NCI-H1048 (cell line): ENCODE data around the gene MYBBP1A.
"Not testable (repeated sequence)": the region's sequence is repeated elsewhere in the genome, so short reads cannot be mapped to it uniquely, and the experiment has no call there.

Source experiments
- DNase-seq: peaks from one replicate; lab custom pipeline; 2025; lab: John Stamatoyannopoulos, UW

The MYBBP1A gene, protein sequence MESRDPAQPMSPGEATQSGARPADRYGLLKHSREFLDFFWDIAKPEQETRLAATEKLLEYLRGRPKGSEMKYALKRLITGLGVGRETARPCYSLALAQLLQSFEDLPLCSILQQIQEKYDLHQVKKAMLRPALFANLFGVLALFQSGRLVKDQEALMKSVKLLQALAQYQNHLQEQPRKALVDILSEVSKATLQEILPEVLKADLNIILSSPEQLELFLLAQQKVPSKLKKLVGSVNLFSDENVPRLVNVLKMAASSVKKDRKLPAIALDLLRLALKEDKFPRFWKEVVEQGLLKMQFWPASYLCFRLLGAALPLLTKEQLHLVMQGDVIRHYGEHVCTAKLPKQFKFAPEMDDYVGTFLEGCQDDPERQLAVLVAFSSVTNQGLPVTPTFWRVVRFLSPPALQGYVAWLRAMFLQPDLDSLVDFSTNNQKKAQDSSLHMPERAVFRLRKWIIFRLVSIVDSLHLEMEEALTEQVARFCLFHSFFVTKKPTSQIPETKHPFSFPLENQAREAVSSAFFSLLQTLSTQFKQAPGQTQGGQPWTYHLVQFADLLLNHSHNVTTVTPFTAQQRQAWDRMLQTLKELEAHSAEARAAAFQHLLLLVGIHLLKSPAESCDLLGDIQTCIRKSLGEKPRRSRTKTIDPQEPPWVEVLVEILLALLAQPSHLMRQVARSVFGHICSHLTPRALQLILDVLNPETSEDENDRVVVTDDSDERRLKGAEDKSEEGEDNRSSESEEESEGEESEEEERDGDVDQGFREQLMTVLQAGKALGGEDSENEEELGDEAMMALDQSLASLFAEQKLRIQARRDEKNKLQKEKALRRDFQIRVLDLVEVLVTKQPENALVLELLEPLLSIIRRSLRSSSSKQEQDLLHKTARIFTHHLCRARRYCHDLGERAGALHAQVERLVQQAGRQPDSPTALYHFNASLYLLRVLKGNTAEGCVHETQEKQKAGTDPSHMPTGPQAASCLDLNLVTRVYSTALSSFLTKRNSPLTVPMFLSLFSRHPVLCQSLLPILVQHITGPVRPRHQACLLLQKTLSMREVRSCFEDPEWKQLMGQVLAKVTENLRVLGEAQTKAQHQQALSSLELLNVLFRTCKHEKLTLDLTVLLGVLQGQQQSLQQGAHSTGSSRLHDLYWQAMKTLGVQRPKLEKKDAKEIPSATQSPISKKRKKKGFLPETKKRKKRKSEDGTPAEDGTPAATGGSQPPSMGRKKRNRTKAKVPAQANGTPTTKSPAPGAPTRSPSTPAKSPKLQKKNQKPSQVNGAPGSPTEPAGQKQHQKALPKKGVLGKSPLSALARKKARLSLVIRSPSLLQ (N-terminal part only)

DNA sequence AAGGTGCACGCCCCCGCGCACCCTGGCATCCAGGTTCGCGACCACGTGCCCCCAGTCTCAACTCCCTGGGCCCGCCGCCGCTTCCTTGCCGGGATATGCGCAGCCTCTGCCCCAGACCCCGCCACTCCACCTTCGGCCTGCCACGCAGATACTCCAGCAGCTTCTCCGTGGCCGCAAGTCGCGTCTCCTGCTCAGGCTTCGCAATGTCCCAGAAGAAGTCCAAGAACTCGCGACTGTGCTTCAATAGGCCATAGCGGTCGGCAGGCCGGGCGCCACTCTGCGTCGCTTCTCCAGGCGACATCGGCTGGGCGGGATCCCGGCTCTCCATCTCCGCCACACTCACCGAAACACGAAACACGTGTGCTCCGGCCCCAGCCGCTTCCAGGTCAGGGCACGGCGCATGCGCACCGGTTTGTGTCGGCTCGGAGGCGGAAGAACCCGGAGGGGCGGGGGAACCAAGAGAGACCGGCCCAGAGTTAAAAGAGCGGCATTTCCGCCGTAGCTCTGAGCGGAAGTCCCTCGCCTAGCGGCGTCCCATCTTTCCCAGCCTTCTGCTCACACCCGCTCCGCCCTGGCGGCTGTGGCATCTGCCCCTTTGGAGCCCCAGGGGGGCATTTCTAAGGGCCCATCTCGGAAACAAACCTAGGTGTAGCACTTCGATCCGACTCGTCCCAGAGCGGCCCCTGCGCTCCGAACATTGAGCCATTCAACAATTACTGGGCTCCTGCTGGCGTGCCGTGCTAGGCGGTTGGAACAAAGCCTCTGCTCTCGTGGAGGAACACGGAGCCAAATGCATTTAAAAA lies at the start of gene MYBBP1A:
MYBBP1A (minus strand) TSS at position 388 of the 803 bp plus-strand sequence; CDS start at position 328, 60 bp downstream.
- DNase-seq: peak; percentile 84

DNA sequence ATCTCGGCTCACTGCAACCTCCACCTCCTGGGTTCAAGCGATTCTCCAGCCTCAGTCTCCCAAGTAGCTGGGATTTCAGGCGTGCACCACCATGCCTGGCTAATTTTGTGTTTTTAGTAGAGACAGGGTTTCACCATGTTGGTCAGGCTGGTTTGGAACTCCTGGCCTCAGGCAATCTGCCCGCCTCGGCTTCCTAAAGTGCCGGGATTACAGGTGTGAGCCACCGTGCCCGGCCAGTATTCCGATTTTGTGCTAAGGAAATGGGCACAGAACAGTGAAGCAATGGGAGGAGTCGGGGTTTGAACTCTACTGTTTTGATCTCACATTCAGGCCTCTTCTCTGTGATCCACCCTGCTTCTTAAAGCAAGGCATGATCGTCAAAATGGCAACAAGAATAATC lies 49.6 kb upstream of the MYBBP1A start:
- not testable (repeated sequence) for DNase-seq

DNA sequence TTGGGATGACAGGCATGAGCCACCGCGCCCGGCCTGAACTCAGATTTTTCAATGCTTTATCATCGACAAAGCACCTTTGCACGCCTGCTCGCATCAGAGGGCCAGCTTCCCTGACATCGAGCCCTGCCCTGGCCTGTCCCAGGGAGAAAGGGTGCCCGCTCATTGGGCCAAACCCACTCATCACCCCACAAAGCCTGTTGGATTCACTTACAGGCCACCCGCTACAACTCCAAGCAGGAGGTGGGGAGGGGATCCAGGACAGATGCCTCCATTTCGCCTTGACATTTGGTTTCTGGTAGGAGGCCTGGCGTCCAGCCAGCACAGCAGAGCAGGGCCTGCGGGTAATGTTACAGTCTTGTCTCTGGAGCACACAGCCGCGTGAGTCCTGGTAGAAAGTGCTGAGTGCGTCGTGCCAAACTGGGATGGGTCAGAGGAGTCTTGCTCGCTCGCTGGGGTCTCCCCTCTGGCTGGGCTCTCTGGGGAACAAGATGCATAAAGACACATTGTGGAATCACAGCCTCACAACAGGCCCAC lies 49.0 kb upstream of the MYBBP1A start:
- DNase-seq: no peak

DNA sequence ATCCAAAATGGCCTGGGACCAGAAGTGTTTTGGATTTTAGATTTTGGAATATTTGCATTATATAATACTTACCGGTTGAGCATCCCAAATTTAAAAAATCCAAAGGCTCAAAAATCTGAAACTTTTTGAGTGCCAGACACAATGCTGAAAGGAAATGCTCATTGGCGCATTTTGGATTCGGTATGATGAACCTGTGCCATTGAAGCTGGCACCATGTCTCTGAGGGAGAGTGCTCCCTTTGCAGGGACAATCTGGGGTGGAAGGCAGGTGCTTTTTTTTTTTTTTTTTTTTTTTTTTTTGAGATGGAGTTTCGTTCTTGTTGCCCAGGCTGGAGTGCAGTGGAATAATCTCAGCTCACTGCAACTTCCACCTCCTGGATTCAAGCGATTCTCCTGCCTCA lies 46.9 kb upstream of the MYBBP1A start:
- no peak for DNase-seq

DNA sequence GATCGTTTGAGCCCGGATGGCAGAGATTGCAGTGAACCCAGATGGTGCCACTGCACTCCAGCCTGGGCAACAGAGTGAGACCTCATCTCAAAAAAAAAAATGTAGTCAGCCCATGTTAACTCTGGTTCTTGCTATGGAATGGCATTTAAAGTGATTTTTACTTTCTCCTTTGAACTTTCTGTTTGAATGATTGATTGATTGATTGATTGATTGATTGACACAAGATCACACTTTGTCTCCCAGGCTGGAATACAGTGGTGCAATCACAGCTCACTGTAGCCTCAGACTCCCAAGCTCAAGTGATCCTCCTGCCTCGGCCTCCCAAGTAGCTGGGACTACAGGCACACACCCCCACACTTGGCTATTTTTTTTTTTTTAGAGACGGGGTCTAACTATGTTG lies 46.1 kb upstream of the MYBBP1A start:
- DNase-seq: no peak

DNA sequence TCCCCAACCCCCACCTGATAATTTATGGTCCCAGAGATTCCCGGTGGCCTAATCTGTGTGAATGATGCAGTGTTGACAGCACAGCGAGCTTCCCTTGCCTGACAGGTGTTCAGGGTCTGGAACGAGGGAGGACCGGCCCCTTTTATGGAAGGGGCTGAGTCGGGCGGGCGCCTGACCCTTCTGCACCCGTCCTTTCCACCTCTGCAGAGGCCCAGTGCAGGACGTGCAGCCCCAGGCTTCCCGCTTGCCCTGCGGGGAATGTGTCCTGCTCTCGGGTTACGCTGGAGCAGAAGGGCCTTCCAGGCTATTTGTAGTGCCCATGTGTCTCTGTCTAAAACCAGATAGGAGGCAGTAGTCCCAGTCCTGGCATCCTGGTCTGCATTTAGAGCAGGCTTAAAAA lies 45.4 kb upstream of the MYBBP1A start:
- no peak for DNase-seq

DNA sequence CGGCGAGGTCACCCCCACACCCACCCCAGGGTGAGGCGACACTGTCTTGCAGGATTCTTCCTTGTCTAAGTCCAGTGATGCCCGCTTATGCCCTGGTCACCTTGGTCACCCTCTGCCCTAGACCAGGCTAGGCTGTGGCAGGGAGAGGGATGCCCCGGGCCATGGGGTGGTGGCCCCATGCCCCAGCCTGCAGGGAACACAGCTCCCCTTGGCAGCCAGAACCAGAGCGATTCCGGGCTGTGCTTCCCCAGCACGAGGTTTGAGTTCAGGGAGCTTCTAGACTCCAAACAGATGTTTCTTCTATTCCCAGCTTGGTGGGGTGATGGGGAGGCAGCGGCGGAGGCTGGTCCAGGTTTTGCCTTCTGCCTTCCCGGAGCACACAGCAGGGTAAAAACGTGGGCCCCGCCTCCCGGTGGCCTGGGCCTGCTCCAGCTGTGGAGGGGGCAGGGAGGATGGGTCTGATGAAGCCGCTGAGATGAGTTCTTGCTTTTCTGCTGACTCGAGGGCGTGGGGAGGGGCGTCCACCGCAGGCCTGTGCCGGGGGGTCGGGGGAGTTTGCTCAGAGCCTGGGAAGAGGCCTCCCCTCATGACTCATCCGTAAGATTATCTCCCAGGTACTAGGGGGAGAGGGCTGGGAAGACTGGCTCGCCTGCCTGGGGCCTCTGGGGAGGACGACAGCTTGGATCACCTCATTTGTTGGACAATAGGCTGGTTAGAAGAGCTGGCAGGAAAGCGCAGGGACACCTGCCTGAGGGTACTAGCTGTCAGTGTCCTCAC lies 44.5 kb upstream of the MYBBP1A start:
- DNase-seq: no peak

DNA sequence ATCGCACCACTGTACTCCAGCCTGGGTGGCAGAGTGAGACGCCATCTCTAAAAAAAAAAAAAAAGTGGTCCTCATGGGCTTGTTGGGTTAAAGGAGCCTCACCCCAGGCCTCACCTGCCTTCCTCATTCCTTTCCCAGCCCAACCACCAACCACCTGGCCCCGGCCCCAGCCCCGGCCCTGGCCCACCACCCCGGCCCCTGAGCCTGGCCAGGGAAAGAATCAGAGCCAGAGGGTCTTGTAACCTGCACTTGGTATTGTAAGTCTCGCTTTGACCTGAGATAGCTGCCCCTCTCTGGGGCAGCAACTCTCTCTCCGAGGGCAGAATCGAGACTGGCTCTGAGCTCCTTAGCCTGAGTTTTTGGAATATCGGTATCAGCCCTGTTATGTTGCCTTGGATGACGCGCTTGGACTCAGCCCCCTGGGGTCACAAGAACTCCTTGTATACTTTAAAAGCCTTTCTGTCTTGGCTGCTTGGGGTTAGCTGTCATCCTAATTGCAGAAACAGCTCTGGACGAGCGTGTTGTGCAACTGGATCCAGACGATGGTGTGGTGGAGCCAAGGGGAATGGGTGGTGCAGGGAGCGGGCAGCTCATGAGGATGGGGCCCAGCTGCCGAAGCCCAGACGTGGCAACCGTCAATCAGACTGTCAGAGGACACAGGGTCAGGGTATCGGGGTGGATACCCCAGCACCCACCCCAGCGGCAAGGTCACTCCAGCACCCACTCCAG lies 43.8 kb upstream of the MYBBP1A start:
- no peak for DNase-seq

DNA sequence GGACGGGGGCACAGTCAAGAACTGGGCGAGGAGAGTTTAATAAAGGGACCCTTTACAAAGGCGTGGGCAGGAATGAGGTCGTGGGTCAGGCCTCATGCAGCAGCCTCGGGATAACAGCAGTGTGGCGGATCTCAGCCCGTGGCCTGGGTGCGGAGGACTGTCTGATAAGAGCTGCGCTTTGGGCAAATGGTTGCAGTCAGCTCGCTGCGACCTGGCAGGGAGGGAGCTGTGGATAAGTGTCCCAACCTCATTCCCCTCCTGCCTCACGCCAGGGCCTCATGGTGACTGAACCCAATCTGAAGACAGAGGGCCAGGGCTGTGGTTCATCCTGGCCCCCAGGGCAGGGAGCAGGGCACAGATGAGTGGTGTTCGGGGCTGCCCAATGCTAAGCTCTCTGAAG lies 42.8 kb upstream of the MYBBP1A start:
- no peak for DNase-seq

DNA sequence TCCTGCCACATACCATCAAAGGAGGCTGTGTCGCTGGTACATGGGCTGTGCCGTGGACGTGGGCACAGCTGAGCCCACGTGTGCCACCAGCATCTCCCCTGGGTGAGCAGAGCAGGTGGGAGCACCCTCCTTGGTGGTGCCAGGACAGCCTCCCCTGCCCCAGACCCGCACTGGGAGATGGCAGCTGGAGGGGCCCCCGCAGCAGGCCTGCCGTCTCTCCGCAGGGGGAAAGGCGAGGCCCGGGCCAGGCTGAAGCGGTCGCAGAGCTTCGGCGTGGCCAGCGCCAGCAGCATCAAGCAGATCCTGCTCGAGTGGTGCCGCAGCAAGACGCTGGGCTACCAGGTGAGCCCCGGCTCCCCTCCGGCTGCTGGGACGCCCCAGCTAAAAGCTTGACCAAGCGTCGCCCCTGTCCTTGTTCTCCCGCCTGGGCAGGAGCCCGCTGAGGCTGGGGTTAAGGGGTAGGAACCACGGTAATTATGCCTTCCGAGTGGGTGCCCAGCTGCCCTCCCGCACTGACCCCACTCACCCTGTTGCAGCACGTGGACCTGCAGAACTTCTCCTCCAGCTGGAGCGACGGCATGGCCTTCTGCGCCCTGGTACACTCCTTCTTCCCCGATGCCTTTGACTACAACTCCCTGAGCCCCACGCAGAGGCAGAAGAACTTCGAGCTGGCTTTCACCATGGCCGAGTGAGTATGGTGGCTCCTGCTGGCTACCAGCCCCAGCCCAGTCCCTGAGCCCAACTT lies 41.6 kb upstream of the MYBBP1A start:
- DNase-seq: no peak

DNA sequence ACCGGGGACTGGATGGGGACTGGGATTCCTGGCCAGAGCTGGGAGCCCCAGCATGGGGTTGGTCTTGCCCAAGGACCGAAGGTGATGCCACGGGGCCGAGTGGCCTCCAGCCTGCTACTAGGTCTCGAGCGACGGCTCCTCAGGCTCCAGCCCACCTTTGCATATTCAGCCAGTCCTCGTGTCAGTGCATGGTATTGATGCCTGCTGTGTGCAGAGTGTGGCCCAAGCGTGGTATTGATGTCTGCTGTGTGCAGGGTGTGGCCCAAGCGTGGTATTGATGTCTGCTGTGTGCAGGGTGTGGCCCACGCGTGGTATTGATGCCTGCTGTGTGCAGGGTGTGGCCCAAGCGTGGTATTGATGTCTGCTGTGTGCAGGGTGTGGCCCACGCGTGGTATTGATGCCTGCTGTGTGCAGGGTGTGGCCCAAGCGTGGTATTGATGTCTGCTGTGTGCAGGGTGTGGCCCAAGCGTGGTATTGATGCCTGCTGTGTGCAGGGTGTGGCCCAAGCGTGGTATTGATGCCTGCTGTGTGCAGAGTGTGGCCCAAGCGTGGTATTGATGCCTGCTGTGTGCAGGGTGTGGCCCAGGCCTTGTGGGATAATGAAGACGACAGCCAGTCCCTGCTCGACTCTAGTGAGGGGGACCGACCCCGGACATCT lies 40.6 kb upstream of the MYBBP1A start:
- not testable (repeated sequence) for DNase-seq

DNA sequence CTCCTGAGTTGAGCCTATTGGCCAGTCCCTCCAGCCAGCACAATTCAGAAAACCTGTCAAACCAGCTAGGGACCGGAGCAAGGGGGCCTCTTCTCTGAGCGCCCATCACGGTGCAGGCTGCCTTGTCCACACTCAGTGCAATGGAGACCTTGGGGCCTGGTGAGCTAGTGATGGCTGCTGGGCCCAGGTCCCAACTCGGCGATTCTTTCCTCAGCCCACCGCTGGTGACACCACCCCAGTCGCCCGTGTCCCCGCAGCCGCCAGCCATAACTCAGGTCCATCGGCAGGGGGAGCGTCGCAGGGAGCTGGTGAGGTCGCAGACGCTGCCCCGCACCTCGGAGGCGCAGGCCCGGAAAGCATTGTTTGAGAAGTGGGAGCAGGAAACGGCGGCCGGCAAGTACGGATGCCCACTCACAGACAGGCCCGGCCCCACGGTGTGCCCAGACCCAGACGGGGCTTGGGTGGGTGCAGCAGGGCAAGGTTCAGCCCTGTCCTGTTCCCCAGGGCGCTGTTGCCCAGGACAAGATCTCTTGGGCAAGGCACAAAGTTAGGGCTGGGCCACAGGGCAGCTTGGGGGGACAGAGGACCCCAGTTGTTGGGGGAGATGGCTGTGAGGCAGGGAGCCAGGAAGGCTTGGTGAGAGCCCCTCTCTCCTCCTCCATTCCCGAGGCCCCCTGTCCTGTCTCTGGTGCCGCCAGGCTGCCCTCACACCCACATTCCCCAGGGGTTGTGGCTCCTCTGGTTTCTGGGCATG lies 39.9 kb upstream of the MYBBP1A start:
- DNase-seq: no peak

DNA sequence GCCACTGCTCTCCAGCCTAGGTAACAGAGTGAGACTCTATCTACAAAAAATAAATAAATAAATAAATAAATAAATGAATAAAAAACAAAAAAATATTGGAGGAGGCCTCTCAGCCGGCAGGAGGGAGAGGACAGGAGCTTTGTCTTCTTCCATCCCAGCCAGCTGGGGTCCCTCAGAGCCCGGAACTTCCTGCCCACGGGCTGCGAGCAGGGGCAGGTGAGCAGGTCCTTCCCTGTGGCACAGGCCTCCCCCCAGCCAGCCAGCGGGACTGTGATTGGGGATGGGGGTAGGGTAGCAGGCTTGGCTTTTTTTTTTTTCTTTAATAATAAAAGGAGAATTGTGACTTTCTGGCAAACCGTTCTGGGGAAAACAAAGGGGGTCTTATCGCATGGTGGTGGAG lies 39.2 kb upstream of the MYBBP1A start:
- no peak for DNase-seq

DNA sequence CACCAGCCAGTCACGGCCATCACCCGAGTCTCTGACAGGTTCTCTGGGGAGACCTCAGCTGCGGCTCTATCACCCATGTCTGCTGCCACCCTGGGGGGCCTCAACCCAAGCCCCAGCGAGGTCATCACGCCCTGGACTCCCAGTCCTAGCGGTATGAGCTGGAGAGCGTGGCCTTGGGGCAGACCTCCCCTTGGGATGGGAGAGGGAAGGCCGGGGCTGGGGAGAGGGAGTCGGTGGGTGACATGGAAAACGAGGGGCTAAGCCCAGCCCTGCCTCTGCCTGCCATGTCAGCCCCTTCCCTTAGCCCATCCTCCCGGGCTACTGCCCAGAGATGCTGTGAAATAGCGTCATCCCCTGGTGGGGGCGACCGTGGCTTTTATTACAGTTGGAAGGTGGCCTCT lies 37.8 kb upstream of the MYBBP1A start:
- DNase-seq: no peak

DNA sequence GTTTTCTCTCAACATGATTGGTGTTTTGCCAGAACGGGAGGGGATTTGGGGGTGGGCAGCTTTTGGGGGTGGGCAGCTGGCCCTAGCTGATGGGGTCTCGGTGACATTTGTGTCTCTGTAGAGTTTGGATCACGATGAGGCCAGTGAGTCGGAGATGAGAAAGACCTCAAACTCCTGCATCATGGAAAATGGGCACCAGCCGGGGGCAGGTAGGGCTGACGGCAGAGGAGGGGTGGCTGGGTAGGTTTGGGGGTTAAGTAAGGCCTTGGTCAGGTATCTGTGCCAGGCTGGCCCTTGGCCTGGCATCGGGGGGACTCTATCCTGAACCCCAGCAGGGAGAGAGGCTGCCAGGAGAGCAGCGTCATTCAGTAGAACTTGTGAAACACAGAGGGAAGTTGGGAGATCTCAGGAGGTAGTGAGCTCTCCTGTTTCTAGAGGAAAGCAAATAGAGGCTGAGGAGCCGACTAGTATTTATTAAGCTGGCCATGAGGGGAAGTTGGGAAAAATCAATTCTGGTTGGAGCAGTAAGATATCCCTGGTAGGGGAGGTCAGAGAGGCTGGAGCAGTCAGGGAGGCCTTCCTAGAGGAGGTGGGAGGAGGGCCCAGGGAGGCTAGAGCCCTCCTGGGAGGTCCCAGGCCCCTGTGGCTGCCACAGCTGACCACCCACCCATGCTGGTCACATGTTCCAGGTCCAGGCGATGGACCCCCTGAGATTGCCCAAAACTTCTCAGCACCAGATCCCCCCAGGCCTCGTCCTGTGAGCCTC lies 37.2 kb upstream of the MYBBP1A start:
- no peak for DNase-seq

DNA sequence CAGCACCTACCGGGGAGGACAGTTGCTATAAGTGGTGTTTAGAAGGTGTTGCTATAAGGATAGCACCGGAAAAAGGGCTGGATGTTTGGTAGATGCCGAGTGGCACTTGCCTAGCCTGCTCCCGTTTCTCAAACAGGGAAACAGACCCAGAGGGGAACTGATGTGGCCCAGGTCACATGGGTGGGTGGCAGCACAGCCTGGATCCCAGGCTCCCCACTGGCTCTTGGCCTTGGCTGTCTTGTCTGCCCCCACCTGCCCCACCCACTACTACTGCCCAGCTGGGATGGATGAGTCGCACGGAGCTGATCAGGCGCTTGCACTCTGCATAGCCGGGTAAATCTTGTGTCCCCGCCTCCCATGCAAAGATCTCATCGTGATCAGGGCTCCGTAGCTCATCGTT lies 36.3 kb upstream of the MYBBP1A start:
- no peak for DNase-seq

DNA sequence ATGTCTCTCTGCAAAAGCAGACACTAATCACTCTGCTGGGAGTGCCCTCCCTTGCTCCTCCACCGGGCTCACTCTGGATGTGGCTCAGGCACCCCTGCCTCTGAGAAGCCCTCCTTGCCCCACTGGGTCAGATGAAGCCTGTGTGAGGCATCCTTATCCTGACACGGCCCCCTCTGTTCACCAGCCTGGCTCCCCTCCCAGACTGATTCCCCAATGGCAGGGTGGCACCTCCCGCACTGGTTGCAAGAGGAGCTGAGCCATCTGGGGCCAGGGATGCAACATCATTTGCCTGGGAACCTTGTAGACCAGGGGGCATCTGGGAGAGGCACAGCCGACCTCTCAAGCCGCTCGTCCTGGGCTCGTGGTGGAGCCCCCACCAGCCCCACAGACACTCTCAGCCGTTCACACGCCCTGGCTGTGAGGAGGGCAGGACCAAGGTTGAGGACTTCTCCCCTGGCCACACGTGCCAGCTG lies 35.8 kb upstream of the MYBBP1A start:
- DNase-seq: no peak
